Panc1 (cell line): ENCODE measurements around the gene VPS35L.

Experiments
- POLR2AphosphoS5 ChIP-seq: IDR thresholded peaks from 2 replicates; pipeline ENCODE4 v1.6.1; 2012; ENCODE audit warnings: mild to moderate bottlenecking, low read depth, low read length, moderate library complexity
- TF ChIP-seq, protein P1 (sequence below): fragments of 450-650 bp; IDR thresholded peaks from 2 replicates; pipeline ENCODE4 v1.5.1; 2017; ENCODE audit warnings: mild to moderate bottlenecking

DNA sequence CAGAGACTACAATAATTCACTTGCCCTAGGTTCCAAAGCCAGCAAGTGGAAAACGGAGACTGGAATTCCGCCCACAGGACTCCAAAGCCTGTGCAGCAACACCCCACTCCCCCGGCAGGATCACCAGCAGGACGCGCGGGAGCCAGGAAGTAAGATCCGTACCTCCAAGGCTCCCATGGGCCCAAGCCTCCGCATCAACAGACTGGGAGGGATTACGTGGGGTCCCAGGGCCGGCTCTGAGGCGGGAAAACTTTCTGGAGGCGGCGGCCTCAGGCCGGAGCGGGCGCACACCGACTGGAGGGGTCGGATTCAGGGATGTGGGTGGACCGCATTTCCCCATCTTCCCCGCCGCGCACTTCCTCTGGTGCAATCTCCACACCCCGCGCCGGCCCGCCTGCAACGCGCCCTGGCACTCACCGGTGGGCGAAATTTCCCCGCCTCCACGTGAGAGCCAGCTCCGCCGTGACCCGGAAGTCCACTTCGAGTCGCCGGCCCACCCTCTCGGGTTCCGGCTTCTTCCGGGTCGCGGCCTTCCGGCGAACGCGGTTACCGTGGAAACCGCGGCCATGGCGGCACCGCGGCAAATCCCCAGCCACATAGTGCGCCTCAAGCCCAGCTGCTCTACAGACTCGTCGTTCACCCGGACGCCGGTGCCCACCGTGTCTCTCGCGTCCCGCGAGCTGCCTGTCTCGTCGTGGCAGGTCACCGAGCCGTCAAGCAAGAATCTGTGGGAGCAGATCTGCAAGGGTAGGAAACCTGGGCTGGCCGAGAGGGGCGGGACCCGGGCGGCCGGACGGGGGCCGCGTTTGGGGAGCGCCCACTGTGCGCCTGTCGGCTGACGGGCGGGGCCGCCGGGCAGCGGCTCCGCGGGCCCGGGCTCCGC lies 162.5 kb downstream of the VPS35L start, which contains the start of the genes IQCK and KNOP1:
- TF ChIP-seq, protein P1, sequence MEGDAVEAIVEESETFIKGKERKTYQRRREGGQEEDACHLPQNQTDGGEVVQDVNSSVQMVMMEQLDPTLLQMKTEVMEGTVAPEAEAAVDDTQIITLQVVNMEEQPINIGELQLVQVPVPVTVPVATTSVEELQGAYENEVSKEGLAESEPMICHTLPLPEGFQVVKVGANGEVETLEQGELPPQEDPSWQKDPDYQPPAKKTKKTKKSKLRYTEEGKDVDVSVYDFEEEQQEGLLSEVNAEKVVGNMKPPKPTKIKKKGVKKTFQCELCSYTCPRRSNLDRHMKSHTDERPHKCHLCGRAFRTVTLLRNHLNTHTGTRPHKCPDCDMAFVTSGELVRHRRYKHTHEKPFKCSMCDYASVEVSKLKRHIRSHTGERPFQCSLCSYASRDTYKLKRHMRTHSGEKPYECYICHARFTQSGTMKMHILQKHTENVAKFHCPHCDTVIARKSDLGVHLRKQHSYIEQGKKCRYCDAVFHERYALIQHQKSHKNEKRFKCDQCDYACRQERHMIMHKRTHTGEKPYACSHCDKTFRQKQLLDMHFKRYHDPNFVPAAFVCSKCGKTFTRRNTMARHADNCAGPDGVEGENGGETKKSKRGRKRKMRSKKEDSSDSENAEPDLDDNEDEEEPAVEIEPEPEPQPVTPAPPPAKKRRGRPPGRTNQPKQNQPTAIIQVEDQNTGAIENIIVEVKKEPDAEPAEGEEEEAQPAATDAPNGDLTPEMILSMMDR = no peak
- TF ChIP-seq POLR2AphosphoS5 = no peak; the same call in none of the 2 replicates
